Transverse colon (tissue), 4 donors: Measurements from ENCODE around the gene ZNF287. TPM values are rescaled to one million over a fixed set of nuclear protein-coding genes. Genes with fewer than 3 reads are reported as not detected.

Experiments
- DNase-seq: peaks from one replicate; pipeline ENCODE4 v3.0.0-alpha.2; 2019
- H3K27ac ChIP-seq, 4 donors: fragments of 200-600 bp; sonication (generic); 2 replicates each; pipeline ENCODE4 v1.5.1; 2016 to 2018; ENCODE audit warnings: inconsistent platforms in 4 of 4
- H3K27me3 ChIP-seq: fragments of 200-600 bp; sonication (generic); 2 replicates; pipeline ENCODE4 v1.5.1; 2017; ENCODE audit warnings: inconsistent platforms
- H3K36me3 ChIP-seq, 4 donors: fragments of 200-600 bp; sonication (generic); 2 replicates each; pipeline ENCODE4 v1.5.1; 2017 to 2019; ENCODE audit warnings: inconsistent platforms in 4 of 4
- H3K4me1 ChIP-seq, 4 donors: fragments of 200-600 bp; sonication (generic); 2 replicates each; pipeline ENCODE4 v1.5.1; 2017 to 2020; ENCODE audit warnings: inconsistent platforms in 4 of 4
- H3K4me3 ChIP-seq, 4 donors: fragments of 200-600 bp; sonication (generic); 1 replicate in 1 of 4; 2 replicates in 3 of 4; pipeline versions ENCODE4 v1.5.1 to v1.6.1; 2017 to 2019; ENCODE audit warnings: inconsistent platforms in 4 of 4
- H3K9me3 ChIP-seq, 2 donors: fragments of 200-600 bp; sonication (generic); 2 replicates each; pipeline ENCODE4 v1.5.1; 2017 to 2019; ENCODE audit warnings: inconsistent platforms in 2 of 2
- CTCF ChIP-seq, 5 experiments: fragments of 200-600 bp in 3 of 5; fragments of 450-650 bp in 2 of 5; sonication (generic) in 3 of 5; IDR thresholded peaks; 1 replicate in 2 of 5; 2 replicates in 3 of 5; pipeline ENCODE4 v1.5.1; 2016 to 2017; ENCODE audit warnings: antibody characterized with exemption in 5 of 5, inconsistent platforms in 3 of 5, mild to moderate bottlenecking in 2 of 5, moderate library complexity in 1 of 5
- EP300 ChIP-seq: sonication (generic); formaldehyde crosslinking; IDR thresholded peaks from one replicate; pipeline ENCODE4 v1.6.1; 2017; ENCODE audit warnings: antibody characterized with exemption, low read depth
- POLR2A ChIP-seq: fragments of 450-650 bp; IDR thresholded peaks from one replicate; pipeline ENCODE4 v1.6.1; 2016; ENCODE audit warnings: antibody characterized with exemption, mild to moderate bottlenecking, moderate library complexity
- POLR2AphosphoS5 ChIP-seq, 3 donors: sonication (generic); formaldehyde crosslinking; IDR thresholded peaks; one replicate each; pipeline ENCODE4 v1.6.1; 2016; ENCODE audit warnings: antibody characterized with exemption in 3 of 3
- WGBS, 2 donors: methylation state at CpG; one replicate each; pipeline ENCODE4 v1.1.5; 2018; ENCODE audit warnings: low coverage in 1 of 2; 5-methylcytosine and 5-hydroxymethylcytosine counted together
- in situ Hi-C, 4 donors: fragments of 200-750 bp; cut with MboI; loops; one replicate each; pipeline versions ENCODE4 v1.15.0 to v1.15.1; 2017; ENCODE audit warnings: low sequenced_read_pairs in 3 of 4, low pct_ligation_motif_present in 1 of 4, low pct_unique_long_range_greater_than_20kb in 1 of 4
- intact Hi-C: fragments of 100-400 bp; cut with DNase I; formaldehyde crosslinking; loops from one replicate; pipeline ENCODE4 v1.15.1; 2023; ENCODE audit warnings: low total_unique reads
- total RNA-seq, 4 donors: library from RNA; depleted of rRNA; stranded (reverse); fragments of >200 nt; gene quantifications; one replicate each; pipeline ENCODE4 v1.1.0, GENCODE V29; 2016

The ZNF287 gene
- total RNA-seq, 4 donors from 2014 or later, result 2.5 to 5.2 (median 2.5) TPM; not detected in 1

- no peak for TF ChIP-seq CTCF (IDR thresholded peaks at IDR 0.05)
- TF ChIP-seq POLR2AphosphoS5 (IDR thresholded peaks at IDR 0.05), result no peak
- no peak for TF ChIP-seq EP300
- no peak for TF ChIP-seq POLR2A
- 67 to 88% methylated on average over 1 to 4 of the region's 4 CpGs for WGBS, 2 donors
- intact Hi-C loops, result no loop called here
- Histone ChIP-seq H3K4me3 (no peak overlapping the region), H3K4me1 (peaks cover 0 to 4% (median 3%) of the 10 kb centered on the region in 4 donors), H3K27ac (no peak overlapping the region), H3K36me3 (no peaks in the 10 kb centered on the region), H3K27me3 (no peaks in the 10 kb centered on the region), H3K9me3 (no peaks in the 10 kb centered on the region)
- DNase-seq, result no peak
- in situ Hi-C loops, result loop anchor here in 3 of 4 donors (5.0 to 25.0 kb wide), 3 partner anchors 59 to 154 kb away; partner anchors contain the start of gene CENPV (in 2 of the 3)
Observed at GRCh38 chr17:16515933-16516332, 53.1 kb downstream of the ZNF287 start.

GRCh38 chr17:16513873-16514272, 55.1 kb downstream of the ZNF287 start:
- Histone ChIP-seq H3K4me3 (no peak overlapping the region), H3K9me3 (no peaks in the 10 kb centered on the region), H3K36me3 (no peaks in the 10 kb centered on the region), H3K27ac (no peak overlapping the region), H3K4me1 (no peaks in the 10 kb centered on the region), H3K27me3 (no peaks in the 10 kb centered on the region)
- WGBS, 2 donors, result 82 to 92% methylated on average over 6 of the region's 6 CpGs
- intact Hi-C loops, result no loop called here
- in situ Hi-C loops, result loop anchor here in 3 of 4 donors (5.0 to 25.0 kb wide), 3 partner anchors 57 to 152 kb away; partner anchors contain the start of gene CENPV (in 2 of the 3)
- TF ChIP-seq POLR2AphosphoS5 (IDR thresholded peaks at IDR 0.05) (no peak), POLR2A (no peak), EP300 (no peak), CTCF (IDR thresholded peaks at IDR 0.05) (no peak)
- no peak for DNase-seq

- in situ Hi-C loops, result loop anchor here in 3 of 4 donors (5.0 to 25.0 kb wide), 3 partner anchors 55 to 150 kb away; partner anchors contain the start of gene CENPV (in 2 of the 3)
- no peaks in the 10 kb centered on the region for H3K9me3 ChIP-seq
- H3K27me3 ChIP-seq, result no peaks in the 10 kb centered on the region
- no peak for DNase-seq
- 33 to 59% methylated on average over 1 to 4 of the region's 4 CpGs for WGBS, 2 donors
- TF ChIP-seq POLR2AphosphoS5 (IDR thresholded peaks at IDR 0.05), result no peak
- TF ChIP-seq CTCF (IDR thresholded peaks at IDR 0.05), result no peak
- TF ChIP-seq POLR2A, result no peak
- TF ChIP-seq EP300, result no peak
- peaks cover 0 to 13% (median 6%) of the 10 kb centered on the region in 4 donors for H3K4me1 ChIP-seq
- H3K36me3 ChIP-seq, result no peaks in the 10 kb centered on the region
- intact Hi-C loops, result no loop called here
- no peak overlapping the region for H3K4me3 ChIP-seq
- H3K27ac ChIP-seq, result no peak overlapping the region
Observed at GRCh38 chr17:16512011-16512410, 57.0 kb downstream of the ZNF287 start.

DNA sequence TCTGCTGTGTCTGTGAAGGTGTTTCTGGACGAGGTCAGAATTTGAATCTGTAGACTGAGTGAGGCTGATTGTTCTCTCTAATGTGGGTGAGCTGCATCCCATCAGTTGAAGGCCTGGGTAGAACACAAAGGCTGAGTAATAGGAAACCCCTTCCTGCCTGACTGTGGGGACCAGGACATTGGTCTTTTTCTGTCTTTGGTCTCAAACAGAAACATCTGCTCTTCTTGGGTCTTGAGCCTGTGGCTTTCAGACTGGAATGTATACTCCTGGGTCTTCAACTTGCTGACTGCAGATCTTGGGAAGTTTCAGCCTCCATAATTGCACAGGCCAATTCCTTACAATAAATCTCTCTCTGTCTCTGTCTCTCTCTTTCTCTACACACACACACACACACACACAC, 57.4 kb downstream of the ZNF287 start:
- DNase-seq, result no peak
- WGBS, 2 donors, result 75 to 100% methylated on average over 1 of the region's 1 CpG
- H3K4me3 ChIP-seq, result no peak overlapping the region
- intact Hi-C loops, result no loop called here
- H3K4me1 ChIP-seq, result peaks cover 0 to 13% (median 6%) of the 10 kb centered on the region in 4 donors
- in situ Hi-C loops, result loop anchor here in 3 of 4 donors (5.0 to 25.0 kb wide), 3 partner anchors 54 to 149 kb away; partner anchors contain the start of gene CENPV (in 2 of the 3)
- H3K27ac ChIP-seq, result no peak overlapping the region
- H3K27me3 ChIP-seq, result no peaks in the 10 kb centered on the region
- no peaks in the 10 kb centered on the region for H3K9me3 ChIP-seq
- no peaks in the 10 kb centered on the region for H3K36me3 ChIP-seq
- TF ChIP-seq CTCF (IDR thresholded peaks at IDR 0.05) (no peak), EP300 (no peak), POLR2A (no peak), POLR2AphosphoS5 (IDR thresholded peaks at IDR 0.05) (no peak)
